Uterus (tissue), 2 donors: ENCODE data around the gene RIMKLB.

Experiments
- CTCF ChIP-seq, 4 experiments: fragments of 200-600 bp in 2 of 4; fragments of 450-650 bp in 2 of 4; sonication (generic) in 2 of 4; IDR thresholded peaks; one replicate each; pipeline ENCODE4 v1.5.1; 2016 to 2019; ENCODE audit warnings: antibody characterized with exemption in 4 of 4, mild to moderate bottlenecking in 2 of 4, moderate library complexity in 1 of 4
- POLR2A ChIP-seq, 2 donors: fragments of 450-650 bp; IDR thresholded peaks; one replicate each; pipeline ENCODE4 v1.6.1; 2016; ENCODE audit warnings: antibody characterized with exemption in 2 of 2, mild to moderate bottlenecking in 1 of 2, moderate library complexity in 1 of 2

DNA sequence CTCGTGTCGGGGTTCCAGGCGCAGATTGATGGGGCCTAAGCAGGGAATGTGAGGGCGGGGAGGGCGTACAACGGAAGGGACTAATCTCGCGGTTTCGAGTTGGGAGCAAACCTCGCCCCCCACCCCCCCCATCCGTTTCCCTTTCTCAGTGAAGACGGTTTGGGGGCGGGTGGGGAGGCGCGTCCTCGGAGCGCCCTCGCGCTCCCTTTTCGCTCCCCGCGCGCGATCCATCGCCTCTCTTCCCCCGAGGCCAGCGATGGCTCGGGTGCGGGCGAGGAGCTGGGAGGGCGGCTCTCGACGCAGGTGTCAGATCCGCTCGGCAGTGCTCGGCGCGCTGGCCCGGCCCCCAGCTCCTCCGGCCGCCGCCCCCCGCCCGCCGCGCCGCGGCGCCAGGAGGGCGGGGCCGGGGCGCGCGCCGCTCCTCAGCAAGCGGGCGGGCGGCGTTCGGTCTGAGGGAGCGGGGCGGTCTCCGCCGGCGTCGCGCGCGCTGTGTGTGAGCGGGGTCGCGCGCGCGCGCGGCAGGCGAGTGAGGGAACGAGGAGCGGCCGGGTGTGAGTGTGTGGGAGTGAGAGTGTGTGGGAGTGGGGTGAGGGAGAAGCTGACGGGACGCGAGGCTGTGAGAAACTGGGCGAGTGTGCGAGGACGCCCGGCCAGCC, at the start of gene RIMKLB:
- peak; percentile 84 to 89 for TF ChIP-seq POLR2A (IDR thresholded peaks at IDR 0.05)
- no peak for TF ChIP-seq CTCF (IDR thresholded peaks at IDR 0.05)
